ENCODE measurements around the gene ASZ1.

The ASZ1 gene

DNA sequence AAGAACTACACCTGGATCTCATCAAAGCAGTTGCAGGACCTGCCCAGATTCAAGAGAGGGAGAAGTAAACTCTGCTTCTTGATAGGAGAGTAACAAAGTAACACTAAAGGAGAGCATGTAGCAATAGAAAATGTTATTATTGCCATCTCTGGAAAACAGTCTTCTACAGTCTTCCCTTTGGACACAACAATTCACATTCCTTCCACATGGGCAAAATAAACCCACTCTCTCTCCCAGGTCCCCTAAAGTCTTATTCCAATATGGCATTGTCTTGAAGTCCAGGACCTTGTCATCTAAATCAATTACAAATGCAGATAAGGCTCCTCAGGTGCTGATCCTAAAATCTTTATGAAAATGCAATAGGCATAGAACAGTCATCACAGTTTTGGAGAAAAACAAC lies 94.1 kb downstream of the ASZ1 start:
- DNase-seq: no peak

- DNase-seq: no peak
Observed at GRCh38 chr7:117332031-117332430, 95.3 kb downstream of the ASZ1 start.

DNA sequence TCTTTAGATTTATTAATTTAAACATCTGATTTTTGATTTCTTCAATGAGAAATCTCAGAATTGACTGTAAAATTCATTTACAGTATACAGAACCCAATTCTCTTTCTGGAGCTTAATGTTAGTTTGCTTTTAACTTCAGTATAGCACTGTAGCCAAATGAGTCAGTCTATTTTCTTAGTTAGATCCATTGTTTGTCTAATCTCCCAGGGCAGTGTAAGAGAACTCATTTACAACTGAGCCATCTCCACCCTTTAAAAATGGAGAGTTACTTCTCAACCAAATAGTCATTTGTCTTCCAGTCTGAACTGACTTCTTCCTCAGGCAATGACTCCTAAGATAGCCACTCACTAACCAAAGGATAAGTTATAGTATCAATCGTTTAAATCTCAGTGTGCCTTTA lies 101.5 kb downstream of the ASZ1 start:
- DNase-seq: no peak

- no peak for DNase-seq
Observed at GRCh38 chr7:117324960-117325359, 102.3 kb downstream of the ASZ1 start.

GRCh38 chr7:117323851-117324711 lies 103.2 kb downstream of the ASZ1 start:
- no peak for DNase-seq

DNA sequence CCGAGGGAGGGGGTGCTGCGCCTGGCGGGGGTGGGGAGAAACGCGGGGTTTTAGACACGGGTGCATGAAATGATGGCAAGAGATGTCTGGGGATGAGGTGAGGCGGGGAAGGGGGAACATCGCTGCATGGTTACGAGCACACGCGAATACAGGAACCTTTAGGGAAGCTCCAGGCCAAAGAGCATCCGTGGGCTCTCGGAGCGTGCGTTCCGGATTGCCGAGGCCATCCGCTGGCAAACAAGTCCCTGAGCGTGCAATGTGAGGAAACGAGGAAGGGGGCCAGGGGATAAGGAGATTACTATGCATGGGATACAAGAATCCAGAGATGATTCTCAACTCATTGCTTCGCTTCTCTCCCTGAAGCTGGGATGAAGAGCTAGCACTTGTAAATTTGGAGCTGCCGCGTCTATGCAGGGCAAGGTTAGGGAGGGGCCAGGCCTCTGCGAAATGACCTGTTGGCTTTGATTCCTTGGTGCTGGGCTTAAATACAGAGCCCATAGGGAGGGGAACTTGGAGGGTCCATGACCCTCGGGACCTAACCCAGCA lies 103.9 kb downstream of the ASZ1 start:
- DNase-seq: no peak

DNA sequence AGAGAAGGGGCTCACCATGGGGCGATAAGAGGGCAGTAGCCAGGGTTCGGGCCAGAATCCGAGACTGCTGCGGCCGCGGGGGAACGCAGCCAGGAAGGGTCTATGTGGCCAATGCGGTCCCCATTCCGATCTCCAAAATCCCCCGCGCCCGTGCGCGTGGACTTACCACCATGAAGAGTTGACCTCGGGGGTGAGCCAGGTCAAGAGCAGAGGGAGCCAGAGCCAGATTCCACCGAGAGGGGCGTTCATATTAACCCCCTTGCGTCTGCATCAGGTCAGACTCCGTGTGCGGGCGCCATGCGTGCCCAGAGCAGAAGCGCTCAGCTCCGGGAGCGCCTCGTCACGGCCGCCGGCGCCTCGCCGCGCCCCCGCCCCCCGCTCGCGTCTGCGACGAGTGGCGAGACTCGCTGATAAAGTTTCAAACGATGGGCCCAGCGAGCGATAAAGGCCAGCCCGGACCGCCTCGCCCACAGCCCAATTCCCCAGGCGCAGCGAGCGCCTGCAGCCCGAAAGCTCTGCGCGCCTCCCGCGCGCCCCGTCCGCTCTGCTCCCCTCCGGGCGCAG lies 104.5 kb downstream of the ASZ1 start, which contains the start of gene WNT2:
TSS of gene WNT2 (minus strand) at position 318 of the 564 bp plus-strand sequence. CDS start at position 249, 69 bp downstream.
- no peak for DNase-seq

DNA sequence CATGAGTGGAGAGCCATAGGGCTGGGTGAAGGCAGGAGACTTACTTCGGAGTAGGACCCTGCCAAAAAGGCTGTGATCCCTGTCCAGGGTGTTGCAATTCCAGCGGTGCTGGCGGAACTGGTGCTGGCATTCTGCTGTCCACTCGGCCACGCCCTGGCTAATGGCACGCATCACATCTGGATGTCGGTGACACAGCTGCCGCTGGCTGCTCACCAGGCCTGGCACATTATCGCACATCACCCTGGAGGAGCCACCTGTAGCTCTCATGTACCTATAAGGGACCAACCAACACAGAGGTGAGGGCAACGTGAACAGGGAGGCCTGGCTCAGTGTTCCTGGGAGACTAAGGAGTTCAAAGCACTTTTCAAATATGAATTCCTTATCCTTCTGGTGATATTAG lies 106.8 kb downstream of the ASZ1 start:
- no peak for DNase-seq

GRCh38 chr7:117319181-117319580 lies 108.1 kb downstream of the ASZ1 start:
- DNase-seq: no peak

DNA sequence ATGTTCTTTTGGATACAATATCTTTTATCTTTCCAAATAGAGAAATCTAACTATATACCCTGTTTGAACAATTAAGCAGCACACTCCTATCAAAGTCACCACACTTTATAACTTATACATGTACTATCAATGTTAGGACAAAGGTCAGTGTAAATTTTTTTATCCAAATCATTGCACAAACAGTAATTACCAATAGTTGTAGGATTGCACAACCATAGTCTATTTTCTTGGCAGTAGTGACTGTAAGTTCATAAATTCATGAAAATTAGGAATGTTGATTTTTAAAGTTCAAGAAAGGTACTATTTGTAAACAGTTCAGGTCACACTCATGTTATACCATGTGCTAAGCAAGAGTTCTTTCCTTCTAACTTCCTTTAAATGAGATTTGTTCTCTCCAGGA lies 113.7 kb downstream of the ASZ1 start:
- DNase-seq: no peak

Measured in CD4-positive, alpha-beta T cell treated with Interleukin-17A for 1 hour (primary cell).